Measurements from ENCODE around the gene UVRAG. TPM values are rescaled to one million over a fixed set of nuclear protein-coding genes. Genes with fewer than 3 reads are reported as not detected.
"Not testable (repeated sequence)": the region's sequence is repeated elsewhere in the genome, so short reads cannot be mapped to it uniquely, and the experiment has no call there.

The UVRAG gene
- total RNA-seq, 1 donor from 2014 or later: 31.0 TPM

DNA sequence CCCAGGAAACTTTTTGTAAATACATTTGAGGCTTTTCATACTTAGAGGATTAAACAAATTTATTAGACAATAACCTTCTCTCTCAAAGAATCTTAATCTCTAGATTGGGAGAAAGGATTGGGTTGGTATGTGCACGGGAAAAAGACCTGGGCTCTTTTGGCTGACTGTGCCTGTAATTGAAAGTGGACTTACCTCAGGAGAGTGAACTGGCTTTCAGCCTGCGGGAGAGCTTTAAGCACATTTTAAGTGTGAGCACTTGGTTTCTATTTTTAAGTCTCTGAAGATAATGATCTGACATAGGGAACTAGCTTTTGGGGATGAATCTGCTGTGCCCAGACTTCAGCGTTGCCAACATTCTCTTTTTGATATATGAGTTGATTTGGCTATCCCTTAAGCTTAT, 35.8 kb downstream of the UVRAG start:
- peaks cover 4% of the 10 kb centered on the region for H3K36me3 ChIP-seq
- intact Hi-C loops (cut with DNase I): no loop called here
- peak overlapping the region; percentile 32 for H3K27ac ChIP-seq
- TF ChIP-seq, protein P1, sequence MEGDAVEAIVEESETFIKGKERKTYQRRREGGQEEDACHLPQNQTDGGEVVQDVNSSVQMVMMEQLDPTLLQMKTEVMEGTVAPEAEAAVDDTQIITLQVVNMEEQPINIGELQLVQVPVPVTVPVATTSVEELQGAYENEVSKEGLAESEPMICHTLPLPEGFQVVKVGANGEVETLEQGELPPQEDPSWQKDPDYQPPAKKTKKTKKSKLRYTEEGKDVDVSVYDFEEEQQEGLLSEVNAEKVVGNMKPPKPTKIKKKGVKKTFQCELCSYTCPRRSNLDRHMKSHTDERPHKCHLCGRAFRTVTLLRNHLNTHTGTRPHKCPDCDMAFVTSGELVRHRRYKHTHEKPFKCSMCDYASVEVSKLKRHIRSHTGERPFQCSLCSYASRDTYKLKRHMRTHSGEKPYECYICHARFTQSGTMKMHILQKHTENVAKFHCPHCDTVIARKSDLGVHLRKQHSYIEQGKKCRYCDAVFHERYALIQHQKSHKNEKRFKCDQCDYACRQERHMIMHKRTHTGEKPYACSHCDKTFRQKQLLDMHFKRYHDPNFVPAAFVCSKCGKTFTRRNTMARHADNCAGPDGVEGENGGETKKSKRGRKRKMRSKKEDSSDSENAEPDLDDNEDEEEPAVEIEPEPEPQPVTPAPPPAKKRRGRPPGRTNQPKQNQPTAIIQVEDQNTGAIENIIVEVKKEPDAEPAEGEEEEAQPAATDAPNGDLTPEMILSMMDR (IDR thresholded peaks at IDR 0.05): no peak
- peaks cover 19% of the 10 kb centered on the region for H3K4me1 ChIP-seq
- no peaks in the 10 kb centered on the region for H3K9me3 ChIP-seq
- H3K27me3 ChIP-seq: no peaks in the 10 kb centered on the region
- DNase-seq (no peak), ATAC-seq (no peak)
- no peak overlapping the region for H3K4me3 ChIP-seq

DNA sequence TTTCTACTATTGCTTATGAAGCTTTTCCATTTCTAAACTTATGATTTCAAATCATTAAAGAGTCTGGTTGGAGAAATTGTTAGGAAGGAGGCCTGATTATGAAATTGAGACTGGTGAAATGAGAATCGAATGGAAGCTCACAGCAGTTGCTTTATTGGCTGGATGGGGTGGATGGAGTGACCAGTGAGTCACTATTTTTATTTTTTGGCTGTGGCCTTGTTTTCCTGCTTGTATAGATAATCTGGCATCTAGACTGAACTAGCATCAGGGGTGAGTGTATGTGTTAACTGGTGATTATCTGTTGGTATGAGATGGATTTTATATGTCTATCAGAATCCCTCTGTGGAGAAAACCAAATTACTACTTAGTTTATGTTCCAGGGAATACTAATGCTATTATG, 36.2 kb downstream of the UVRAG start:
- Histone ChIP-seq H3K27me3 (no peaks in the 10 kb centered on the region), H3K36me3 (peaks cover 4% of the 10 kb centered on the region), H3K4me3 (no peak overlapping the region), H3K4me1 (peaks cover 19% of the 10 kb centered on the region), H3K27ac (peak overlapping the region; percentile 32), H3K9me3 (no peaks in the 10 kb centered on the region)
- DNase-seq (no peak), ATAC-seq (no peak)
- intact Hi-C loops (cut with DNase I): no loop called here
- TF ChIP-seq, protein P1 (IDR thresholded peaks at IDR 0.05): no peak

DNA sequence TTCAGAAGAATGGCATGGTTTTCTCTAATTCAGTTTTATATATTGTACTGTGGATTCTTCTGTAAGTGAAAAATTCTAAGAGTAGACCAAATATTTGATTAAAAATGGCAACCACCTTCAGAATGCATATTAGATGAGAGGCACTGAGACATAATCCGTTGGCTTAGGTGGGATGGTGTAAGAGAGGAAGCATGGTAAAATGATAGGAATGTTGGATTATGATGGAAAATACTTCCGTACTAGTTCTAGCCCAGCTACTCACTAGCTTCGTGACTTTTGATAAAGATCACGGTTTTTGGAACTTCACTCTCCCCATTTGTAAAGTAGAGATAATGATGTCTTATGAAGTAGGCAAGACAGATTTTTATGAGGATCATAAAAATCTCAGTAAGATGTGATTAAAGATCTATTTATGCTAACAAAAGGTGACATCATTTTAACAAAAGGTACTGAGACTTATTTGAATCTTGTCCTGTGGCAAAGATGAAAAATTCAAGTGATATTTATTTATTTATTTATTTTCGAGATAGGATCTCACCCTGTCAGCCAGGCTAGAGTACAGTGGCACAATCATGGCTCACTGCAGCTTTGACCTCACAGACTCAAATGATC, 37.5 kb downstream of the UVRAG start:
- ATAC-seq (no peak), DNase-seq (no peak)
- Histone ChIP-seq H3K9me3 (no peaks in the 10 kb centered on the region), H3K4me3 (no peak overlapping the region), H3K4me1 (peaks cover 19% of the 10 kb centered on the region), H3K27me3 (no peaks in the 10 kb centered on the region), H3K36me3 (peaks cover 4% of the 10 kb centered on the region), H3K27ac (no peak overlapping the region)
- intact Hi-C loops (cut with DNase I): no loop called here
- TF ChIP-seq, protein P1 (IDR thresholded peaks at IDR 0.05): no peak

DNA sequence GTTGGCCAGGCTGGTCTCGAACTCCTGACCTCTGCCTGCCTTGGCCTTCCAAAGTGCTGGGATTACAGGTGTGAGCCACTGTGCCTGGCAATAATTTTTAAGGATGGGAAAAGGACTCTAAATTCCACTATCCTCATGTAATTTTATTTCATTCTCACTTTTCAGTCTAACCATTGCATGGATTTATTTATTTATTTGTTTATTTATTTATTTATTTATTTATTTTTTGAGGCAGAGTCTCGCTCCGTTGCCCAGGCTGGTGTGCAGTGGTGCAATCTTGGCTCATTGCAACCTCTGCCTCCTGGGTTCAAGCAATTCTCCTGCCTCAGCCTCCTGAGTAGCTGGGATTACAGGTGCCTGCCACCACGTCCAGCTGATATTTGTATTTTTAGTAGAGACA, 38.6 kb downstream of the UVRAG start:
- H3K9me3 ChIP-seq; H3K27ac ChIP-seq; ATAC-seq; H3K27me3 ChIP-seq; H3K36me3 ChIP-seq; H3K4me3 ChIP-seq; intact Hi-C loops (cut with DNase I); DNase-seq: not testable (repeated sequence)
- H3K4me1 ChIP-seq: peaks cover 25% of the 10 kb centered on the region

DNA sequence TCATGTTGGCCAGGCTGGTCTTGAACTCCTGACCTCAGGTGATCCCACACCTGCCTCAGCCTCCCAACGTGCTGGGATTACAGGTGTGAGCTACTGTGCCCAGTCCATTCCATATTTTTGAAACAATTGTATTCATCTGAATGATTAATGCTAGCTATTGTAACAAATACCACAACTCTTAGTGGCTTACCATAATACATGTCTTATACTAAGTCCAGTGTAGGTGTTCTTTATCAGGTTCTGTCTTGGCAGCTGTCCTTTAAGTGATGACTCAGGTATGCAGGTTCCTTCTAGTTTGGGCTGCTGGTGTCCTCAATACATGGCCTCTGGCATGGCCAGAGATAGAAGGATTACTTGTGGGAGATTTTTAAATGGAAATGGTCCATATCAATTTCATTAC, 39.0 kb downstream of the UVRAG start:
- ATAC-seq (no peak), DNase-seq (no peak)
- H3K27me3 ChIP-seq: no peaks in the 10 kb centered on the region
- peaks cover 4% of the 10 kb centered on the region for H3K36me3 ChIP-seq
- H3K27ac ChIP-seq: no peak overlapping the region
- TF ChIP-seq, protein P1 (IDR thresholded peaks at IDR 0.05): no peak
- no peak overlapping the region for H3K4me3 ChIP-seq
- no peaks in the 10 kb centered on the region for H3K9me3 ChIP-seq
- H3K4me1 ChIP-seq: peaks cover 28% of the 10 kb centered on the region
- intact Hi-C loops (cut with DNase I): no loop called here

DNA sequence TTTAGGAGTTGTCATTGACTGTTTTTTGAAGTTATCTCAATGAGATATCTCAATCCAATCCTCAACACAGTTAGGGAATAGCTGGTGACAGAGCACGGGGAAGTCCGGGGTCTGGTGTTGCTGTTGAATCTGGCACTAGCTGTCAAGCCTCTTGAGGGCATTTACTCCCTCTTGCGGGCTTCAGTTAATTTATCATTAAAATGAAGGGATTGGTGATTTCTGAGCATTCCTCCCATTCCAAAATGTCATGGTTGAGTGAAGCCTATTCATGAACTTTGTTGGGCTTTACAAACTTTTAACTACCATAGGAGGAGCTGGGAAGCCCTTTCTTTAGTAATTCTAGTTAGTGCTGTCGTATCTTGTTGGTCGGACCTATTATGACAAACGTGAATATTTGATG, 40.2 kb downstream of the UVRAG start:
- no peak for DNase-seq
- ATAC-seq: no peak
- no peak overlapping the region for H3K4me3 ChIP-seq
- intact Hi-C loops (cut with DNase I): no loop called here
- peaks cover 4% of the 10 kb centered on the region for H3K36me3 ChIP-seq
- H3K27me3 ChIP-seq: no peaks in the 10 kb centered on the region
- no peaks in the 10 kb centered on the region for H3K9me3 ChIP-seq
- TF ChIP-seq, protein P1 (IDR thresholded peaks at IDR 0.05): no peak
- peaks cover 25% of the 10 kb centered on the region for H3K4me1 ChIP-seq
- no peak overlapping the region for H3K27ac ChIP-seq
